ENCODE data around the gene KCTD16. TPM values are rescaled to one million over a fixed set of nuclear protein-coding genes. Genes with fewer than 3 reads are reported as not detected.

Gene KCTD16
- total RNA-seq, 1 experiment from 2014 or later = 0.03 TPM

GRCh38 chr5:144144956-144145751, 25.5 kb upstream of the KCTD16 start:
- DNase-seq (ENCODE audit: low read depth, low spot score) = no peak
- in situ Hi-C loops (cut with HindIII; ENCODE audit: low pct_unique_long_range_greater_than_20kb, low sequenced_read_pairs) = no loop called here

GRCh38 chr5:144151026-144151425, 19.6 kb upstream of the KCTD16 start:
- in situ Hi-C loops (cut with HindIII; ENCODE audit: low pct_unique_long_range_greater_than_20kb, low sequenced_read_pairs) = no loop called here
- DNase-seq (ENCODE audit: low read depth, low spot score) = no peak

- DNase-seq (ENCODE audit: low read depth, low spot score) = peak; percentile 19
- in situ Hi-C loops (cut with HindIII; ENCODE audit: low pct_unique_long_range_greater_than_20kb, low sequenced_read_pairs) = no loop called here
Measured at GRCh38 chr5:144156767-144157171, 13.9 kb upstream of the KCTD16 start.

- no peak for DNase-seq (ENCODE audit: low read depth, low spot score)
- in situ Hi-C loops (cut with HindIII; ENCODE audit: low pct_unique_long_range_greater_than_20kb, low sequenced_read_pairs) = no loop called here
Measured at GRCh38 chr5:144162686-144163085, 8.0 kb upstream of the KCTD16 start.

GRCh38 chr5:144166696-144167095, 4.0 kb upstream of the KCTD16 start:
- in situ Hi-C loops (cut with HindIII; ENCODE audit: low pct_unique_long_range_greater_than_20kb, low sequenced_read_pairs) = no loop called here
- DNase-seq (ENCODE audit: low read depth, low spot score) = no peak

GRCh38 chr5:144167998-144168397, 2.7 kb upstream of the KCTD16 start:
- DNase-seq (ENCODE audit: low read depth, low spot score) = no peak
- in situ Hi-C loops (cut with HindIII; ENCODE audit: low pct_unique_long_range_greater_than_20kb, low sequenced_read_pairs) = no loop called here

- no peak for DNase-seq (ENCODE audit: low read depth, low spot score)
- in situ Hi-C loops (cut with HindIII; ENCODE audit: low pct_unique_long_range_greater_than_20kb, low sequenced_read_pairs) = no loop called here
Measured at GRCh38 chr5:144169904-144170275, 783 bp upstream of the KCTD16 start.

GRCh38 chr5:144173766-144174165, 3.1 kb downstream of the KCTD16 start:
- DNase-seq (ENCODE audit: low read depth, low spot score) = no peak
- in situ Hi-C loops (cut with HindIII; ENCODE audit: low pct_unique_long_range_greater_than_20kb, low sequenced_read_pairs) = no loop called here

- DNase-seq (ENCODE audit: low read depth, low spot score) = no peak
- in situ Hi-C loops (cut with HindIII; ENCODE audit: low pct_unique_long_range_greater_than_20kb, low sequenced_read_pairs) = no loop called here
Measured at GRCh38 chr5:144177548-144177947, 6.9 kb downstream of the KCTD16 start.

- in situ Hi-C loops (cut with HindIII; ENCODE audit: low pct_unique_long_range_greater_than_20kb, low sequenced_read_pairs) = no loop called here
- DNase-seq (ENCODE audit: low read depth, low spot score) = no peak
Measured at GRCh38 chr5:144179226-144179625, 8.6 kb downstream of the KCTD16 start.

GRCh38 chr5:144183254-144183889, 12.7 kb downstream of the KCTD16 start:
- DNase-seq (ENCODE audit: low read depth, low spot score) = peak; percentile 38
- in situ Hi-C loops (cut with HindIII; ENCODE audit: low pct_unique_long_range_greater_than_20kb, low sequenced_read_pairs) = no loop called here

GRCh38 chr5:144187699-144188294, 17.1 kb downstream of the KCTD16 start:
- DNase-seq (ENCODE audit: low read depth, low spot score) = peak; percentile 66
- in situ Hi-C loops (cut with HindIII; ENCODE audit: low pct_unique_long_range_greater_than_20kb, low sequenced_read_pairs) = no loop called here

GRCh38 chr5:144189800-144190429, 19.2 kb downstream of the KCTD16 start:
- in situ Hi-C loops (cut with HindIII; ENCODE audit: low pct_unique_long_range_greater_than_20kb, low sequenced_read_pairs) = no loop called here
- DNase-seq (ENCODE audit: low read depth, low spot score) = no peak

- DNase-seq (ENCODE audit: low read depth, low spot score) = no peak
- in situ Hi-C loops (cut with HindIII; ENCODE audit: low pct_unique_long_range_greater_than_20kb, low sequenced_read_pairs) = no loop called here
Measured at GRCh38 chr5:144191531-144191930, 20.9 kb downstream of the KCTD16 start.

- in situ Hi-C loops (cut with HindIII; ENCODE audit: low pct_unique_long_range_greater_than_20kb, low sequenced_read_pairs) = no loop called here
- peak; percentile 83 for DNase-seq (ENCODE audit: low read depth, low spot score)
Measured at GRCh38 chr5:144191998-144192397, 21.3 kb downstream of the KCTD16 start.

GRCh38 chr5:144192661-144193060, 22.0 kb downstream of the KCTD16 start:
- no peak for DNase-seq (ENCODE audit: low read depth, low spot score)
- in situ Hi-C loops (cut with HindIII; ENCODE audit: low pct_unique_long_range_greater_than_20kb, low sequenced_read_pairs) = no loop called here

- in situ Hi-C loops (cut with HindIII; ENCODE audit: low pct_unique_long_range_greater_than_20kb, low sequenced_read_pairs) = no loop called here
- no peak for DNase-seq (ENCODE audit: low read depth, low spot score)
Measured at GRCh38 chr5:144194144-144194543, 23.5 kb downstream of the KCTD16 start.

- in situ Hi-C loops (cut with HindIII; ENCODE audit: low pct_unique_long_range_greater_than_20kb, low sequenced_read_pairs) = no loop called here
- DNase-seq (ENCODE audit: low read depth, low spot score) = no peak
Measured at GRCh38 chr5:144195448-144195847, 24.8 kb downstream of the KCTD16 start.

Data from SK-MEL-5 (cell line).